ENCODE data around the gene KCNJ1. TPM values are rescaled to one million over a fixed set of nuclear protein-coding genes. Genes with fewer than 3 reads are reported as not detected.

KCNJ1 gene
- total and polyA plus RNA-seq, 9 of the 15 experiments (the other 6 are each of a cell fraction or from before 2014, with no cell fraction given): not detected

GRCh38 chr11:128884703-128885338 is 17.7 kb upstream of the KCNJ1 start (continued):
- TF ChIP-seq REST (IDR thresholded peaks at IDR 0.05; ENCODE audit: borderline replicate concordance) (peak; percentile 64; the same call in 1 of the 2 replicates), REST (CRISPR knock-in tag; IDR thresholded peaks at IDR 0.05; ENCODE audit: low read depth) (no peak), SMARCA4 (IDR thresholded peaks at IDR 0.05) (no peak), ZNF318 (IDR thresholded peaks at IDR 0.05; ENCODE audit: borderline replicate concordance in 1 of 2, low read depth in 1 of 2) (no peak), ZNF507 (tag; conservative IDR thresholded peaks at IDR 0.05) (no peak), SREBF1 (IDR thresholded peaks at IDR 0.05; ENCODE audit: borderline replicate concordance, low read depth, low read length) (no peak)
